Stimulated activated CD8-positive, alpha-beta memory T cell treated with anti-CD3 and anti-CD28 coated beads, Interleukin-4, amount 100 ng/mL, for 1 hour (primary cell): ENCODE measurements around the gene CRY2.

ENCODE experiments used
- DNase-seq, 2 donors: peaks; one replicate each; pipeline ENCODE4 v3.0.0-alpha.2; 2020; ENCODE audit warnings: low read depth in 2 of 2, low spot score in 1 of 2

CRY2 gene

GRCh38 chr11:45877221-45877620, 29.9 kb downstream of the CRY2 start:
- no peak for DNase-seq

- no peak for DNase-seq
Observed at GRCh38 chr11:45877845-45878244, 30.6 kb downstream of the CRY2 start.

DNA sequence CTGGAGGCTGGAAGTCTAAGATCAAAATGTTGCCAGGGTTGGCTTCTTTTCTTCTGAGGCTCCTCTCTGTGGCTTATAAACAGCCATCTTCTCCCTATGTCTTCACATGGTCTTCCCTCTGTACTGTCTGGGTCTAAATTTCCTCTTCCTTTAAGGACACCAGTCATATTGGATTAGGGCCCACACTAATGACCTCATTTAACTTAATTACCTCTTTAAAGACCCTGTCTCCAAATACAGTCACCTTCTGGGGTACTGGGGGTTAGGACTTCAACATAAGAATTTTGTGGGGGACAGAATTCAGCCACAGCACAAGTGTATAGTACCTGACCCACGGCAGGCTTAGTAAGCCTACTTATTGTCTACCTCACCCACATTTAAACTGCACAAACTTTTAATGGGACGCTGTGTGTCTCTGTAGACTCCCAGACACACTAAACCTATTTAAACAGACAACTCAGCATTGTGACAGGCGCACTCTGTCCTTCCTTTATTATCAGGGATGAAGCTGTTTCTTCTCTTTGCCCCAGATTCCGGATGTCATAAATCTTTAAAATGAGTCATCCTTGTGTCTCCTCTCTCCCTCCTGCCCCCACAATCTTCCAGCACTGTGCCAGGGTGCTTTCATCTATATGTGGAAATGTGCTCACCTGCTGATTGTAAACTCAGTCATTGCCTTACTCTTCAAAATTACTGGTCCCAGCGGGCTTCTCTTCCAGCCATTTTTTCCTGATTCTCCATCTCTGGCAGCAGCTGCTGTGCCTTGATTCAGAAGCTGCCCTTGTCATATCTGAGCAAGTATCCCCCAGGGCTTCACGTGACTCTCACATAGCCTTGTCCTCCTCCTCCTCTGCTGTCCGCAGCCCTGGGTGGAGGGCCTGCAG, 32.8 kb downstream of the CRY2 start:
- DNase-seq = no peak

DNA sequence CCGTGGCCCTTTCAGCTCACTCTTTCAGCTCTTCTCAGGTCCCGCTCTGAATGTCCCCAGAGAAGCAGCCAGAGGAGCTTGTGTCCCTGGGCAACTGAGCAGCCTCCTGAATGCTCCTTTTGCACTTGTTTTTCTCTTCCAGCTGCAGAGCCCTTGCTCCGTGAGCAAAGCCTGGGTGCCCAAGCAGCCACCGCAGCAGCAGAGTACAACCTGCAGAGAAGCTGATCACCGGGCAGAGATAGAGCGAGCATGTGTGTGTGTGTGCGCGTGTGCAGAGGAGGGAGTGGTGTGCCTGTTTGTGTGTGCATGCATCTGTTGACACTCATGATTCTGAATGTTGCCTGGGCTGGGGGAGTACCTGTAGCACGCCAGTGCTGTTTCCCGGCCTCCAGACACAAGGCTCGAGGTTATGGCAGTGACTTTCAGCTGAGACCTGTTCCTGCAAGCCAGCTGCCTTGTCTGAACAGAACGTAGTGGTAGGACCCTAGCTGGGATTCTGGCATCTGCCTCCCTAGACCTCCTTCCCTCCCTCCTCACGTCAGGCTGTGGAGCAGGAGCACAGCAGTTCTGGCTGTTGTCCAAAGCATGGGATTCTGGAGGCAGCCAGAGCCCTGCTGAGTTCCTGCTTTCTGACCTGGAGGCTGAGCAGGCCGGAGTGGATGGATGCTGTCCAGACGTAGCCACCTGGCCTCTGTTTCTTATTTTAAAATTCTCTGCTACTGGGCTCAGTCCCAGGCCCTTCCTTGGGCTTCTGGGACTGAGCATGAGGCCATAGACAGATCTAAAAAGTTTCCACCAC, 33.7 kb downstream of the CRY2 start:
- DNase-seq = no peak

DNA sequence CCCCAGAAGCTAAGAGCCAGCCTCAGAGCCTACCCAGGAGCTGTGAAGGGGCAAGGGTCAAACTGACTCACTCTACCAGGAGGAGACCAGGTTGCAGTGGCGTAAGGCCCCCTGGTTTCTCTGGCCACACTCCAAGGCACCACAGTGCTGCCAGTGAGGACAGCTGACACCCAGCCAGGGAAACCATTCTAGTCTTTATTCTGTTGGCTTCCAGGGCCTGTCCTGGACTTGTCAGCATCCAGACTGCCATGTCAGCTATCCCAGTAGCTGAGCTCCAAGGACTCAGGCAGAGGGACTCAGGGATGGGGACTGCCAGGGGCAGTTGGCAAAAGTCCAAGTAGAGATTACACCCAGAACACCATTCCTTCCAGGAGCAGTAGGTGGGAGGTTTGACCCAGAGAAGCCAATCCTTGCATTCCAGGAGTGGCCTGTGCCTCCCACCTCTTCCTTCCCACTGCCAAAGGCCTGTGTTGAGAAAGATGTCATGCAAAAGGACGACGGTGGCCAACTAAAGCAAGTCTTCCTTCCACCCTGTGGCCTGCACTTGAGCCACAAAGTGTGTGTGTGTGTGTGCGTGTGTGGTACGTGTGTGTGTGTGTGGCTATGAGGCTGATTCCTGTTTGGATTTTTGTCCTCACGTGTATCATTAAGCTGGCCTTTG, 34.6 kb downstream of the CRY2 start:
- DNase-seq = no peak

DNA sequence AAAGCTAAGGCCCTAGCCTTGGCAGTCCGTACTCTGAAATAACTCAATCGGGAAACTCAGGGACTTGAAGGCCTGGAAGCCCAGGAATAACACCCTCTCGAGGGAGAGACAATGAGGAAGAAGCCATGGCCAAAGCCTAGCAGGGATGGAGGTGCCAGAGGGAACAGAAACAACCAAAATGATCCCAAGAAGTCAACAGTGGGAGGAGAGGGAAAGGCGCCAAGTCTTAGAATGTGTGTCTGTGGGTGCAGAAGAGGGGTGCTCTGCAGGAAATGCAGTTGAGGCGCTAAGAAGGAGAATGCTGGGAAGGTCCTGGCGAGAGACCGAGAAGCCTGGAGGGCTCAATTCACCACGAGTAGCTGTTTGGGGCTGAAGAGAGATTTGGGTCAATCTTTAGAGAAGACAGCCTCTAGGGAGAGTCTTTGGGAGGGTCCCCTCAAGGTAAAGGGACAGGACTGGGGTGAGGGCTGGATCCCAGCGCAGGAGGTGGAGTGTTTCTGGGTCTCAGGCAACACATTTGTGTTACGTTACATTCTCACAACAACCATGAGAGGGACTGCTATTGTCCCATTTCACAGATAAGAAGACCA, 37.4 kb downstream of the CRY2 start:
- no peak for DNase-seq

DNA sequence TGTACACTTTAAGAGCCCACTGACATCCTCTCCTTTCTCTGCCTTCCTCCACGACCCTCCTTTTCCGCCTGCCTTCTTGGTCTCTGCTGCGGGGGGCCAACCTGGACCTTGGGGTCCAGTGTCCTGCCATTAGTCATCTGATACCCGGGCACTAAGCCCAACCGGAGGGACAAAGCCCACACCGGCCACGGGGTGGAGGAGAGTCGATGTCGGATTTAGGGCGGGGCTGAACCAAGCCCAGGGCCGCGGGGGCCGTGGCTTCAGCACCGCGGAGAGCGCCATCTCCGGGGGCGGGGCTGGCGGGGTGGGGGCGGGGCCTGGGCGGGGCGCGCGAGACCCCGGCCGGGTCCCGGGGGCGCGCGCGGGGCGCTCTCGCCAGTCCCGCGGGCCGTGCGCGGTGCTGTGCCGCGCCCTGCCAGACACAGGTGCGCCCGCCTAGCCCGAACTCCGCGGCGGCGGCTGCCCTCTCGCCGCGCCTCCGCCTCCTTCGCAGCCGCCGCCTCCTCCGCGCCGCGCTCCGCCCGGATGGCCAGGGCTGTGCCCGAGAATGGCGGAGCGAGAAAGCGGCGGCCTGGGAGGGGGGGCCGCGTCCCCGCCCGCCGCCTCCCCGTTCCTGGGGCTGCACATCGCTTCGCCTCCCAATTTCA, 38.1 kb downstream of the CRY2 start, which contains the start of gene MAPK8IP1:
Gene MAPK8IP1, plus strand, starts transcription at position 378 of the 647 bp plus-strand sequence. Its CDS starts 170 bp downstream, at position 548.
- peak; percentile 13 to 16 for DNase-seq

- no peak for DNase-seq
Observed at GRCh38 chr11:45885921-45886721, 38.8 kb downstream of the CRY2 start.

GRCh38 chr11:45886816-45887520, 39.7 kb downstream of the CRY2 start:
- no peak for DNase-seq

- DNase-seq = no peak
Observed at GRCh38 chr11:45887587-45887986, 40.3 kb downstream of the CRY2 start.

GRCh38 chr11:45889555-45889954, 42.3 kb downstream of the CRY2 start:
- no peak for DNase-seq

- DNase-seq = no peak
Observed at GRCh38 chr11:45889966-45890365, 42.7 kb downstream of the CRY2 start.

GRCh38 chr11:45890886-45891550, 43.7 kb downstream of the CRY2 start:
- no peak for DNase-seq

DNA sequence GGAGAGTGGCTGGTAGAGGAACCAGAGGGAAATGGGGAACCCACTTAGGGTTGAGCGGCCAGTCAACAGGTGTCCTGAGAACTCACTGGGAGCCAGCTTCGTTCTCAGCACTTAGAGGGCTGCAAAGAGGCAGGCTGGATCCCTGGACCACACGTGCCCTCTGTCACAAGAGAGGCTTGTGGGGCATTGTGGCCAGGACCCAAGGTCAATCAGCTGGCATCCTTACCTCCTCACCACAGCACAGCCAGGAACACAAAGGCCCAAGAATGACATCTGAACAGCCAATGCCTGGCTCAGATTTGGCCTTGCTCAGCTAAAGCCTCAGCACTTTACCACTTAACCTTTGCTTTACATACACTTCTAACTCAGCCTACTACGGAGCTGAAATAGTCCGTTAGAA, 45.6 kb downstream of the CRY2 start:
- DNase-seq = no peak

GRCh38 chr11:45894555-45895247, 47.4 kb downstream of the CRY2 start:
- no peak for DNase-seq

- no peak for DNase-seq
Observed at GRCh38 chr11:45895553-45896259, 48.4 kb downstream of the CRY2 start.

DNA sequence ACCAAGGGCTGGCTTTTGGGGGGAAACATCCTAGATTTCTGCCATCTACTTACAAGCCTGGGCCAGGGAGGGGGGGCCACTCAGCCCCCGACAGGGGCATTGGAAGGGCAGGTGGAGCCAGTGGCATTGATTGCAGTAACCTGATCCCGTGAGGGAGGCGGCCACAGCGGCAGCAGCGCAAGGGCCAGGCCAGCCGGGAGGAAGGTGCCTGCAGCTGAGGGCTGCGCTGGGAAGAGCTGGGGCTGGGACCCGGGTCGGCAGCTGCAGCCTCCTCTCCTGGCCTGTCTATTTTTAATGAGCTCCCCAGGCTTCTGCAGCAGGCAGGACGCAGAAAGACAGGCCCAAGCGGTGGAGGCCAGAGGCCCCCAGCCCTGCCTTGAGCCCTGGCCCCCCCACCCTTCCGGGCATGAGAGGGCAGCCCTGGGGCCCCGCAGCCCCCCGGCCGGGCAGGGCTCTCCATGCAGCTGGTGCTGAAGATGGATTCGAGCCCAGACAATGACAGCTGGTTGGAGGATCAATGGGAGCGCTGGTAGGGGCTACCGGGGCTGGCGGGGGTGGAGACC, 49.2 kb downstream of the CRY2 start:
- DNase-seq = no peak
